HTERT RPE-1 (cell line): ENCODE data around the gene PPP1R15A.
"Not testable (repeated sequence)": the region's sequence is repeated elsewhere in the genome, so short reads cannot be mapped to it uniquely, and the experiment has no call there.

Experiments used
- in situ Hi-C: fragments of 300-500 bp; cut with MboI; formaldehyde crosslinking; loops from 4 replicates; pipeline ENCODE4 v1.14.3; 2020; ENCODE audit warnings: low sequenced_read_pairs

Gene PPP1R15A

GRCh38 chr19:48879025-48879637 lies 6.9 kb downstream of the PPP1R15A start:
- in situ Hi-C loops = no loop called here

GRCh38 chr19:48879696-48880095 lies 7.5 kb downstream of the PPP1R15A start:
- in situ Hi-C loops = not testable (repeated sequence)

- in situ Hi-C loops = no loop called here
Measured at GRCh38 chr19:48881741-48882657, 9.8 kb downstream of the PPP1R15A start.

GRCh38 chr19:48883726-48884125 lies 11.5 kb downstream of the PPP1R15A start:
- in situ Hi-C loops = no loop called here

DNA sequence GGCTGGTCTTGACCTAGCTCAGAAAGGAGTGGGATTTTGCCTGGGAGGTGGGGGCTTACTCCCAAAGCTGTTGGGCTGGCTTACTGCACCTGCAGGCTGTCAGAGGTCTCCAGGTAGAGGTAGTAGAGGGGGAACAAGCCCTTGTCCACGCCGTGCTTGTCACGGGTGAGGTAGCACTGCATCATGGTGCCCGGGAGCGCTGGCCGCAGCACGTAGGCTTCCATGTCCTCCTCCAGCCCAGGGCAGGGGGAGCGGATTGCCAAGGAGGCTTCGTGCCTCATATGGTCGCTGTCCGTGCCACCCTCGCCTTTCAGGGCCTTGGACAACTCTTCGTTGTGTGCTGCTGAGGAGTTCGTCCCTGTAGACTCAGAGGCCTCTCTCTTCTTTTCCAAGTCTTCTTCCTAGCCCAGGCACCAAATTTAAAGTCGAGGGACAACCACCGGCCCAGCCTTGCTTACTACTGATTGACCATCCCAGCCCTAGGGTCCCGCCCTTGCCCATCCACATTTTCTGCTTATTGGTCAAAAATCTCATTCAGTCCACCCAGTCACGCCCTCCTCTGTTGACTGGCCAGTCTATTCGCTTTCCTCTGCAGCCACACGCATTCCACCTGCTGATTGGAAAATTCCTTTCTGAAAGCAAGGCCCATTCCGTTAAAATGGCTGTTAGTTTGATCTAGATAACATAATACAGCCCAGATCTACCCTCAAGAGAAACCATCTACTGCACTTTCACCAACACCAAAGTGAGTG lies 15.8 kb downstream of the PPP1R15A start:
- in situ Hi-C loops = no loop called here

GRCh38 chr19:48889496-48889895 lies 17.3 kb downstream of the PPP1R15A start:
- in situ Hi-C loops = not testable (repeated sequence)

DNA sequence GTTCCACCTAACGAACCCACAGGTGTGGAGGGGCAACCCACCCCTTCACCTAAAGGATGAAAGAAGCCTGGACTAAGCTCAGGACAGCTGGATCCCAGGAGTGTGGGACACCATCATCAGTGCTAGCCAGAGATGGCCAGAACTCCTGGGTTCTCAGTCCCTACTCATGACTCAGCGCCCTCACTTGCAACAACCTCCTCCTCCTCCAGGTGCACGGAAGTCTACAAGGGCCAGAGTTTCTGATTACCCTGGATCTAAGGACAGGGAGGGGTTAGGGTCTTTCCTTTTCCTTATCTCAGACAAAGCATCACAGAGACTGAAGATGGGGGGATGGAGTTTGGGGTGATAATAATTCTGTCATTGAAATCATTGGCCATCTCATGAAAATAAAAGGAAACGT lies 18.3 kb downstream of the PPP1R15A start:
- in situ Hi-C loops = no loop called here

- in situ Hi-C loops = no loop called here
Measured at GRCh38 chr19:48895226-48895625, 23.0 kb downstream of the PPP1R15A start.

DNA sequence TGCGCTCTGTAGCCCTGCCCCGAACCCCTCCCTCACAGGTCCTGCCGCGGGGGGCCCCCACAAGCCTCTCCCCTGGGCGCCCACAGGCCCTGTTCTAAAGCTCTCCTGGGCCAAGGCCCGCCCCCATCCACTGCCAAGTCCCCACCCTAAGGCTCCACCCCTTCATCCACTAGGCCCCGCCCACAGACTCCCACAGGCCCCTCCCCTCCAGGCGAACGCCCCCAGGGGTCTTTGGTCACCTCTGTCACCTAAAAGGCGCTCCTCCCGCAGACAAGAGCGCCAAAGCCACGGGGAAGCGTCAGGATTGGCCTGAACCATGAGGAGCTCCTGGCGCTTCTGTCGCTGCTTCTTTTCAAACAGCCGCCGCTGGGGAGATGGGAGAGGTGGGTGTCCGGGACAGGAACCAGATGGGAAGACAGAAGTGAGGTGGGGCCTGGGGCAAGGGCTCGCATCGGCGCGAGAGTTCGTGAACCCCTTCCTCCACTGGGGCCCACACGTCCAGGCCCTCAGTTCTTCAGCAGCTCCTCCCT lies 24.0 kb downstream of the PPP1R15A start:
- in situ Hi-C loops = no loop called here

GRCh38 chr19:48897181-48897580 lies 25.0 kb downstream of the PPP1R15A start:
- in situ Hi-C loops = no loop called here

DNA sequence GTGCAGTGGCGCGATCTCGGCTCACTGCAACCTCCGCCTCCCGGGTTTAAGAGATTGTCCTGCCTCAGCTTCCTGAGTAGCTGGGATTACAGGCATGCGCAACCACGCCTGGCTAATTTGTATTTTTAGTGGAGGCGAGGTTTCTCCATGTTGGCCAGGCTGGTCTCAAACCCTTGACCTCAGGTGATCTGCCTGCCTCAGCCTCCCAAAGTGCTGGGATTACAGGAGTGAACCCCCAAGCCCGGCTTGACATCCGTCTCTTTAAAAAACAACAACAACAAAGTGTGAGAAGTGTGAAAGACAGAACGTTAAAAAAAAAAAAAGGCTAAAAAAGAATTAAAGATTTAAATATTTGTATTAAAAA lies 27.1 kb downstream of the PPP1R15A start:
- in situ Hi-C loops = not testable (repeated sequence)

DNA sequence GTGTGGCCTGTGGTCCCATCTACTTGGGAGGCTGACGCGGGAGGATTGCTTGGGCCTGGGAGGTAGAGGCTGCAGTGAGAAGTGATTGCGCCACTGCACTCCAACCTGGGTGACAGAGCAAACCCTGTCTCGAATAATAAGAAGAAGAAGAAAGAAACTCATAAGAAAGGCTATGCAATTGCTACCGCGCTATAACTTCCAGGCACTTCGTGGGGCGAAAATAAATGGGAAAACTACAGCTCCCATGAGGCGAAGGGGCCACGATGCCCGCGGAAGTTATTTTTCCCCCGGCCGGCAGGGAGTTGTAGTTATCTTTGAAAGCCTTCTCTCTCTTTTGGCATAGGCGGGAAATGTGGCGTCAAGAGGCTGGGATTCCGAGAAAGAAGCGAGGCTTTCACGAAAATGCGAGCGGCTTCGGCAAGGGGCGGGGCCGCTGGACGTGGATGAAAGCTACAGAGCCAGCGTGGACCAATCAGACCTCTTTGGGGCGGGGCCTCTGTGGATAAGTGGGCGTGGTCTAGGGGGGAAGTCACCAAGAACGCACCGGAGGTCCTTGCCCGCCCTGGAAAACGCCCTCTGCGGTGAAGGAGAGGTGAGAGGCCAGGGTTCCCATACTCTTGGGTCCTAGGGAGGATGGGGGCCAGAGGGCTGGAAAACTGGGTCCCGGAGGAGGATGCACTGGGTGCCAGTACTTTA lies 27.7 kb downstream of the PPP1R15A start, which contains the start of gene NUCB1:
Gene NUCB1 (plus strand): TSS at position 532 of the 696 bp plus-strand sequence. CDS start 485 bp downstream, outside the sequence.
- in situ Hi-C loops = no loop called here

- in situ Hi-C loops = no loop called here
Measured at GRCh38 chr19:48900477-48901406, 28.5 kb downstream of the PPP1R15A start.

DNA sequence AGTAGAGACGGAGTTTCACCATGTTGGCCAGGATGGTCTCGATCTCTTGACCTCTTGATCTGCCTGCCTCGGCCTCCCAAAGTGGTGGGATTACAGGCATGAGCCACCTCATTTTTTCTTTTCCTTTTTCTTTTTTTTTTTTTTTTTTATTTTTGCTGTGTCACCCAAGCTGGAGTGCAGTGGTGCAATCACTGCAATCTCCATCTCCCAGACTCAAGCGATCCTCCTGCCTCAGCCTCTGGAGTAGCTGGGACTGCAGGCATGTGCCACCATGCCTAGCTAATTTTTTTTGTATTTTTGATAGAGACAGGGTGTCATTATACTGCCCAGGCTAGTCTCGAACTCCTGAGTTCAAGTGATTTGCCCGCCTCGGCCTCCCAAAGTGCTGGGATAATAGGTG lies 30.1 kb downstream of the PPP1R15A start:
- in situ Hi-C loops = not testable (repeated sequence)

DNA sequence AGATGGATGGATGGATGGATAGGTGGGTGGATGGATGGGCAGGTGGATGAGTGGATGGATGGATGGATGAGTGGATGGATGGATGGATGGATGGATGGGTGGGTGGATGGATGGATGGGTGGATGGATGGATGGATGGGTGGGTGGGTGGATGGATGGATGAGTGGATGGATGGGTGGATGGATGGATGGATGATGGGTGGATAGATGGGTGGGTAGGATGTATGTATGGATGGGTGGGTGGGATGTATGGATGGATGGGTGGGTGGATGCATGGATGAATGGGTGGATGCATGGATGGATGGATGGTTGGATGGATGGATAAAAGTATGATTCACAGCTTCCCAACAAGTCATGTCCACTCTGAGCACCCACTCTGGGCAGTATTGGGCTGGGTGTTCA lies 31.6 kb downstream of the PPP1R15A start:
- in situ Hi-C loops = not testable (repeated sequence)

DNA sequence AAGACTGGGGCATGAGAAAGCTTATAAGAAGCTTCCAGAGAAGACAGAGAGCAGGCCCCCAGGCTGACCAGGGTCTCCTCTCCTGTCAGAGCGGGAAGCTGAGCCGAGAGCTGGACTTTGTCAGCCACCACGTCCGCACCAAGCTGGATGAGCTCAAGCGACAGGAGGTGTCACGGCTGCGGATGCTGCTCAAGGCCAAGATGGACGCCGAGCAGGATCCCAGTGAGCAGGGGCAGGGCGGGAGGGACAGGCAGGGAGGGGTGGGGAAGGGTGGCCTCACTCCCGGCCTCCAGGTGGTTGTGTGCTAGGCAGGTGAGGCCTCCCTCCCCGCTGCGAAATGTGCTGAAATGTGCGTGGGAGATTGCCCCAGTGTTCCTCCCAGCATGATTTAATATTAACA lies 33.4 kb downstream of the PPP1R15A start:
- in situ Hi-C loops = no loop called here

GRCh38 chr19:48906324-48906723 lies 34.1 kb downstream of the PPP1R15A start:
- in situ Hi-C loops = no loop called here

DNA sequence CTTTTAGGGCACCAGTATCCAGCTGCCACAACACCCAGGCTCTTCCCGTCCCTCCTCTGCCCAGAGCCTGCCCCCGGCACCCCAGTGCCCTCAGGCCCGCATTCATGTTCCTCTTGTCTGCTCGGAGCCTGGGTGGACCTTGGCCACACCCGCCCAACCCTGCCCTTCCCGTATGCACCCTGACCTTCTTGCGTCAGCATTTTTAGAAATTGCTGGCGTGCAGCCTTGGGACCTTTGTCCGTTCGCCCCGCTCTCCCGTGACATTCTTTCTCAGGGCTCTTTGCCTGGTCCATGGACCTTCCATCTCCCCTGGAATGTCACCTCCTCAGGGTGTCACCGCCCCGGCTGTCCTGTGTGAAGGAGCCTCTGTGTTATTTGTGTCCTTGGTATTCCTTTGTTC lies 35.5 kb downstream of the PPP1R15A start:
- in situ Hi-C loops = no loop called here

DNA sequence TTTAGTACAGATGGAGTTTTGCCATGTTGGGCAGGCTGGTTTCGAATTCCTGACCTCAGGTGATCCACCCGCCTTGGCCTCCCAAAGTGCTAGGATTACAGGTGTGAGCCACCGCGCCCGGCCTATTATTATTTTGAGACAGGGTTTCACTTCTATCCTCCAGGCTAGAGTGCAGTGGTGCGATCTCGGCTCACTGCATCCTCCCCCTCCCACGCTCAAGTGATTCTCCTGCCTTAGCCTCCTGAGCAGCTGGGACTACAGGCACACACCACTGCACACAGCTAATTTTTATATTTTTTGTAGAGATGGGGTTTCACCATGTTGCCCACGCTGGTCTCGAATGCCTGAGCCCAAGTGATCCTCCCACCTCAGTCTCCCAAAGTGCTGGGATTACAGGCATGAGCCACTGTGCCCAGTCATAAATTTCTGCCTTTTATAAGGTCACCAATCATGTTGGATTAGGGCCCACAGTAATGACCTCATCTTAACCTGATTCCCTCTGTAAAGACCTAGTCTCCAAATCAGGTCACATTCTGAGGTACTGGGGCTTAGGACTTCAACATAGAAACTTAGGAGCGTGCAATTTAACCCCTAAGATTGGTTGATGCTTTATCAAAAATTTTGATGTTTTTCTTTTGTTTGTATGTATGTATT lies 37.3 kb downstream of the PPP1R15A start:
- in situ Hi-C loops = not testable (repeated sequence)
